WTC11 (cell line): ENCODE results near the gene MTMR3. TPM values are rescaled to one million over a fixed set of nuclear protein-coding genes. Genes with fewer than 3 reads are reported as not detected.

ENCODE experiments used
- ATAC-seq: fragments of 200-7000 bp; cut with Tn5 transposase; 2 replicates; pipeline ENCODE4 v1.10.0; 2021; ENCODE audit warnings: mild to moderate bottlenecking, moderate library complexity
- CTCF ChIA-PET: fragments of 300-600 bp; sonication (Branson Sonifier 250); formaldehyde crosslinking; loops from one replicate; lab custom pipeline; 2021; ENCODE audit warnings: antibody characterized with exemption; lab: Charles Lee
- POLR2A ChIA-PET: fragments of 350-600 bp; sonication (Branson Sonifier 250); formaldehyde crosslinking; loops from one replicate; lab custom pipeline; 2021; ENCODE audit warnings: antibody characterized with exemption; lab: Charles Lee
- DNase-seq: peaks from one replicate; pipeline ENCODE4 v3.0.0; 2021; ENCODE audit warnings: low spot score
- H3K27ac Mint-ChIP-seq: 2 replicates; pipeline ENCODE4 v1.8.0; 2021; ENCODE audit warnings: mixed read lengths
- H3K27me3 Mint-ChIP-seq: 2 replicates; pipeline ENCODE4 v1.8.0; 2021; ENCODE audit warnings: low read depth, mild to moderate bottlenecking, moderate library complexity, mixed read lengths
- H3K36me3 Mint-ChIP-seq: 2 replicates; pipeline ENCODE4 v1.8.0; 2021; ENCODE audit warnings: mixed read lengths
- H3K4me1 Mint-ChIP-seq: 2 replicates; pipeline ENCODE4 v1.8.0; 2022; ENCODE audit warnings: mixed read lengths
- H3K4me3 Mint-ChIP-seq: 2 replicates; pipeline ENCODE4 v1.8.0; 2021; ENCODE audit warnings: mild to moderate bottlenecking, moderate library complexity, mixed read lengths
- H3K9me3 Mint-ChIP-seq: 2 replicates; pipeline ENCODE4 v1.8.0; 2021; ENCODE audit warnings: mixed read lengths
- ESRRA ChIP-seq: sonication (generic); formaldehyde crosslinking; IDR thresholded peaks from 2 replicates; pipeline ENCODE4 v1.8.1; 2022; ENCODE audit warnings: mild to moderate bottlenecking, missing genetic modification reagents, borderline replicate concordance
- FOXK1 ChIP-seq: sonication (generic); formaldehyde crosslinking; IDR thresholded peaks from 2 replicates; pipeline ENCODE4 v1.8.0; 2022; ENCODE audit warnings: mild to moderate bottlenecking, moderate library complexity, missing genetic modification reagents
- JUN ChIP-seq: sonication (generic); formaldehyde crosslinking; IDR thresholded peaks from 2 replicates; pipeline ENCODE4 v1.8.0; 2023; ENCODE audit warnings: mild to moderate bottlenecking, missing genetic modification reagents
- NR3C1 ChIP-seq: sonication (generic); formaldehyde crosslinking; conservative IDR thresholded peaks from 2 replicates; pipeline ENCODE4 v1.8.1; 2023; ENCODE audit warnings: low read depth, mild to moderate bottlenecking, missing genetic modification reagents
- OVOL2 ChIP-seq: fragments of 250-450 bp; sonication (Bioruptor Pico); IDR thresholded peaks from 2 replicates; pipeline ENCODE4 v1.9.0; 2021; ENCODE audit warnings: mild to moderate bottlenecking, borderline replicate concordance
- PRRX2 ChIP-seq: fragments of 250-450 bp; sonication (Bioruptor Pico); IDR thresholded peaks from 2 replicates; pipeline ENCODE4 v1.8.0; 2021; ENCODE audit warnings: mild to moderate bottlenecking
- SP1 ChIP-seq: sonication (generic); formaldehyde crosslinking; conservative IDR thresholded peaks from 2 replicates; pipeline ENCODE4 v1.8.1; 2022; ENCODE audit warnings: missing genetic modification reagents
- TEAD4 ChIP-seq: sonication (generic); formaldehyde crosslinking; IDR thresholded peaks from 2 replicates; pipeline ENCODE4 v1.8.0; 2022; ENCODE audit warnings: mild to moderate bottlenecking, missing genetic modification reagents
- ZNF317 ChIP-seq: sonication (generic); formaldehyde crosslinking; IDR thresholded peaks from 2 replicates; pipeline ENCODE4 v1.8.1; 2023; ENCODE audit warnings: low read depth, mild to moderate bottlenecking, moderate library complexity, missing genetic modification reagents, borderline replicate concordance
- ZNF423 ChIP-seq: fragments of 250-450 bp; sonication (Bioruptor Pico); IDR thresholded peaks from 2 replicates; pipeline ENCODE4 v2.1.2; 2022; ENCODE audit warnings: mild to moderate bottlenecking, moderate library complexity
- ZNF671 ChIP-seq: fragments of 250-450 bp; sonication (Bioruptor Pico); IDR thresholded peaks from 2 replicates; pipeline ENCODE4 v1.8.0; 2021; ENCODE audit warnings: mild to moderate bottlenecking
- total RNA-seq: library from RNA; stranded (reverse); gene quantifications from 3 replicates; pipeline ENCODE4 v1.2.3, GENCODE V29; 2021
- TF ChIP-seq, protein P1 (sequence below): sonication (generic); formaldehyde crosslinking; IDR thresholded peaks from 2 replicates; pipeline ENCODE4 v1.8.1; 2022; ENCODE audit warnings: mild to moderate bottlenecking, missing genetic modification reagents, moderate library complexity, borderline replicate concordance
- TF ChIP-seq, protein P2 (sequence below): sonication (generic); formaldehyde crosslinking; IDR thresholded peaks from 2 replicates; pipeline ENCODE4 v1.8.0; 2023; ENCODE audit warnings: missing genetic modification reagents
- TF ChIP-seq, protein P3 (sequence below): sonication (generic); formaldehyde crosslinking; IDR thresholded peaks from 2 replicates; pipeline ENCODE4 v1.8.1; 2022; ENCODE audit warnings: low read depth, mild to moderate bottlenecking, moderate library complexity, missing genetic modification reagents, borderline replicate concordance
- TF ChIP-seq, protein P4 (sequence below): sonication (generic); formaldehyde crosslinking; IDR thresholded peaks from 2 replicates; pipeline ENCODE4 v1.8.0; 2023; ENCODE audit warnings: missing genetic modification reagents, mild to moderate bottlenecking, borderline replicate concordance
- TF ChIP-seq, protein P5 (sequence below): sonication (generic); formaldehyde crosslinking; IDR thresholded peaks from 2 replicates; pipeline ENCODE4 v1.8.1; 2022; ENCODE audit warnings: missing genetic modification reagents, borderline replicate concordance
- TF ChIP-seq, protein P6 (sequence below): sonication (generic); formaldehyde crosslinking; IDR thresholded peaks from 2 replicates; pipeline ENCODE4 v1.8.1; 2023; ENCODE audit warnings: mild to moderate bottlenecking, missing genetic modification reagents, moderate library complexity
- TF ChIP-seq, protein P7 (sequence below): fragments of 250-450 bp; sonication (Bioruptor Pico); IDR thresholded peaks from 2 replicates; pipeline ENCODE4 v1.9.0; 2021; ENCODE audit warnings: mild to moderate bottlenecking
- TF ChIP-seq, protein P8 (sequence below): sonication (generic); formaldehyde crosslinking; IDR thresholded peaks from 2 replicates; pipeline ENCODE4 v1.8.1; 2022; ENCODE audit warnings: mild to moderate bottlenecking, moderate library complexity, missing genetic modification reagents

Gene MTMR3
- total RNA-seq, 1 experiment from 2014 or later, result 19.2 TPM

DNA sequence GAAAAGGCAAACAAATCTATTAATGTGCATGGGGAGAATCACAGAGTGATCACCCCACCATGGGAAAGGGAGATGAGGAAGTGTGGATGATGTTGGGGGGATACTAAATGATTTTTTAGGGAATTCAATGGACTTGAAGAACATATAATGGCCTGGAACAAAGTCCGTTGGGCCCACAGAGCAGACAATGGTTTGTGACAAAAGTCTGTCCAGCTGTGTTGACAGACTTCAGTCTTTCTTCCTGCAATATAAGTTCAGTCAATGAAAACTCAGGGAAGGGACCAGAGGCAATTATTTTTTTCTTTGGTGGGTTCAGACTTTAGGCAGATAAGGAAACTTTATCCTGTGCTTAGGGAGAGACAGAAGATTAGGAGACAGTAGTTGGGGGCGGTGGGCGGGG, 179.3 kb downstream of the MTMR3 start (continued):
- TF ChIP-seq, protein P1, sequence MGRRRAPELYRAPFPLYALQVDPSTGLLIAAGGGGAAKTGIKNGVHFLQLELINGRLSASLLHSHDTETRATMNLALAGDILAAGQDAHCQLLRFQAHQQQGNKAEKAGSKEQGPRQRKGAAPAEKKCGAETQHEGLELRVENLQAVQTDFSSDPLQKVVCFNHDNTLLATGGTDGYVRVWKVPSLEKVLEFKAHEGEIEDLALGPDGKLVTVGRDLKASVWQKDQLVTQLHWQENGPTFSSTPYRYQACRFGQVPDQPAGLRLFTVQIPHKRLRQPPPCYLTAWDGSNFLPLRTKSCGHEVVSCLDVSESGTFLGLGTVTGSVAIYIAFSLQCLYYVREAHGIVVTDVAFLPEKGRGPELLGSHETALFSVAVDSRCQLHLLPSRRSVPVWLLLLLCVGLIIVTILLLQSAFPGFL (CRISPR knock-in tag), result no peak

DNA sequence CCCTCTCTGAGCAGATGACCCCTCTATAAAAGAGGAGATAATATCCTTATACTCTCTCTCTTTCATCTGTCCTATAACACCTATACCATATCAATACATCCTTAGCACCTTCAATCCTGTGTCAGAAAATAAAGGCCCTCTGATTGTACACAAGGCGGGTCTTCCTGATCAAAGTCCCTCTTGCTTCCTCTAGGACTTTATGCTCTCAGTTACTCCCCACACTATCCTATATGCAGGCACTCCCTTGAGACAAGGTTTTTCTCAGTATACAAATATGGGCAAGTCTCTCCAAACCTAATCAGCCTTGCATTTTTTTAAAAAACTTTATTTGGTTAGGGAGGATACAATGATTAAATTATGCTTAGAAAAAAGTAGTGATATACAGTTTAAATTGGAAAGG, 180.0 kb downstream of the MTMR3 start:
- POLR2A ChIA-PET, result no interaction called here
- no peak for ATAC-seq
- no peak for DNase-seq
- Mint-ChIP-seq H3K27me3 (peaks cover 3% of the 10 kb centered on the region; the same call in 1 of the 2 replicates), H3K27ac (no peak overlapping the region), H3K9me3 (peaks cover 34% of the 10 kb centered on the region), H3K4me3 (no peak overlapping the region), H3K36me3 (peaks cover 21% of the 10 kb centered on the region), H3K4me1 (no peaks in the 10 kb centered on the region)
- TF ChIP-seq, protein P2, sequence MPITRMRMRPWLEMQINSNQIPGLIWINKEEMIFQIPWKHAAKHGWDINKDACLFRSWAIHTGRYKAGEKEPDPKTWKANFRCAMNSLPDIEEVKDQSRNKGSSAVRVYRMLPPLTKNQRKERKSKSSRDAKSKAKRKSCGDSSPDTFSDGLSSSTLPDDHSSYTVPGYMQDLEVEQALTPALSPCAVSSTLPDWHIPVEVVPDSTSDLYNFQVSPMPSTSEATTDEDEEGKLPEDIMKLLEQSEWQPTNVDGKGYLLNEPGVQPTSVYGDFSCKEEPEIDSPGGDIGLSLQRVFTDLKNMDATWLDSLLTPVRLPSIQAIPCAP (CRISPR knock-in tag), result no peak
- CTCF ChIA-PET, result no interaction called here

DNA sequence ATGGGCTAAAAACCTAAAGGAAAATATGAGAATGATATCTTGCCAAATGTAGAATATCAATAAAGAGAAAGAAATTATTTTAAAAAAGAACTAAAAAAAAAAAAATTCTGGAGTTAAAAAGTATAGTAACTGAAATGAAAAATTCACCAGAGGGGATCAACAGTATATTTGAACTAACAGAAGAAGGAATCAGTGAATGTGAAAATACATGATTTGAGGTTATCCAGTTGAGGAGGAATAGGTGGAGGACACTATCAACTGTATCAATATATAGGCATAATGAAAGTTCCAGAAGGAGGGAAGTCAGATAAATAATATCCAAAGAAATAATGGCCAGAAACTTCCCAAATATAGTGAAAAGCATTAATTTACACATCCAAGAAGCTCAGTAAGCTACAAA, 181.2 kb downstream of the MTMR3 start:
- no peak overlapping the region for H3K4me3 Mint-ChIP-seq
- no peaks in the 10 kb centered on the region for H3K4me1 Mint-ChIP-seq
- CTCF ChIA-PET, result no interaction called here
- DNase-seq (no peak), ATAC-seq (no peak)
- H3K27me3 Mint-ChIP-seq, result peaks cover 3% of the 10 kb centered on the region; the same call in 1 of the 2 replicates
- peaks cover 26% of the 10 kb centered on the region for H3K9me3 Mint-ChIP-seq
- POLR2A ChIA-PET, result no interaction called here
- no peak for TF ChIP-seq ESRRA (CRISPR knock-in tag)
- no peak for TF ChIP-seq SP1 (CRISPR knock-in tag)
- no peak for TF ChIP-seq TEAD4 (CRISPR knock-in tag)
- no peak for TF ChIP-seq ZNF671 (CRISPR knock-in tag)
- TF ChIP-seq JUN (CRISPR knock-in tag), result no peak
- no peak for TF ChIP-seq ZNF423 (CRISPR knock-in tag)
- peaks cover 17% of the 10 kb centered on the region for H3K36me3 Mint-ChIP-seq
- no peak overlapping the region for H3K27ac Mint-ChIP-seq

DNA sequence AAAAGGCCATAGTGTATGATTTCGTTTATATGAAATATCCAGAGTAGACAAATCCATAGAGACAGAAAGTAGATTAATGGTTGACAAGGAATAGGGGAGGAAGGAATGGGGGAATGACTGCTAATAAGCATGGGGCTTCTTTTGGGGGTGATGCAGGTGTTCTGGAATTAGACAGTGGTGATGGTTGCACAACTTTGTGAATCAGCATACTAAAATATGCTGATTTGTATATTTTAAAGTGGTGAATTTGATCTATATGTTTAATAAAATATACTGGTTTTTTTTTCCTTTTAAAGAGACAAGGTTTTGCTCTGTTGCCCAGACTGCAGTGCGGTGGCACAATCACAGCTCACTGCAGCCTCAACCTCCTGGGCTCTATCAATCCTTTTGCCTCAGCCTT, 190.8 kb downstream of the MTMR3 start:
- ChIA-PET CTCF (no interaction called here), POLR2A (no interaction called here)
- H3K4me1 Mint-ChIP-seq, result peaks cover 8% of the 10 kb centered on the region
- no peak overlapping the region for H3K27ac Mint-ChIP-seq
- TF ChIP-seq, protein P3, sequence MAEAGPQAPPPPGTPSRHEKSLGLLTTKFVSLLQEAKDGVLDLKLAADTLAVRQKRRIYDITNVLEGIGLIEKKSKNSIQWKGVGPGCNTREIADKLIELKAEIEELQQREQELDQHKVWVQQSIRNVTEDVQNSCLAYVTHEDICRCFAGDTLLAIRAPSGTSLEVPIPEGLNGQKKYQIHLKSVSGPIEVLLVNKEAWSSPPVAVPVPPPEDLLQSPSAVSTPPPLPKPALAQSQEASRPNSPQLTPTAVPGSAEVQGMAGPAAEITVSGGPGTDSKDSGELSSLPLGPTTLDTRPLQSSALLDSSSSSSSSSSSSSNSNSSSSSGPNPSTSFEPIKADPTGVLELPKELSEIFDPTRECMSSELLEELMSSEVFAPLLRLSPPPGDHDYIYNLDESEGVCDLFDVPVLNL (CRISPR knock-in tag), result no peak
- TF ChIP-seq, protein P4, sequence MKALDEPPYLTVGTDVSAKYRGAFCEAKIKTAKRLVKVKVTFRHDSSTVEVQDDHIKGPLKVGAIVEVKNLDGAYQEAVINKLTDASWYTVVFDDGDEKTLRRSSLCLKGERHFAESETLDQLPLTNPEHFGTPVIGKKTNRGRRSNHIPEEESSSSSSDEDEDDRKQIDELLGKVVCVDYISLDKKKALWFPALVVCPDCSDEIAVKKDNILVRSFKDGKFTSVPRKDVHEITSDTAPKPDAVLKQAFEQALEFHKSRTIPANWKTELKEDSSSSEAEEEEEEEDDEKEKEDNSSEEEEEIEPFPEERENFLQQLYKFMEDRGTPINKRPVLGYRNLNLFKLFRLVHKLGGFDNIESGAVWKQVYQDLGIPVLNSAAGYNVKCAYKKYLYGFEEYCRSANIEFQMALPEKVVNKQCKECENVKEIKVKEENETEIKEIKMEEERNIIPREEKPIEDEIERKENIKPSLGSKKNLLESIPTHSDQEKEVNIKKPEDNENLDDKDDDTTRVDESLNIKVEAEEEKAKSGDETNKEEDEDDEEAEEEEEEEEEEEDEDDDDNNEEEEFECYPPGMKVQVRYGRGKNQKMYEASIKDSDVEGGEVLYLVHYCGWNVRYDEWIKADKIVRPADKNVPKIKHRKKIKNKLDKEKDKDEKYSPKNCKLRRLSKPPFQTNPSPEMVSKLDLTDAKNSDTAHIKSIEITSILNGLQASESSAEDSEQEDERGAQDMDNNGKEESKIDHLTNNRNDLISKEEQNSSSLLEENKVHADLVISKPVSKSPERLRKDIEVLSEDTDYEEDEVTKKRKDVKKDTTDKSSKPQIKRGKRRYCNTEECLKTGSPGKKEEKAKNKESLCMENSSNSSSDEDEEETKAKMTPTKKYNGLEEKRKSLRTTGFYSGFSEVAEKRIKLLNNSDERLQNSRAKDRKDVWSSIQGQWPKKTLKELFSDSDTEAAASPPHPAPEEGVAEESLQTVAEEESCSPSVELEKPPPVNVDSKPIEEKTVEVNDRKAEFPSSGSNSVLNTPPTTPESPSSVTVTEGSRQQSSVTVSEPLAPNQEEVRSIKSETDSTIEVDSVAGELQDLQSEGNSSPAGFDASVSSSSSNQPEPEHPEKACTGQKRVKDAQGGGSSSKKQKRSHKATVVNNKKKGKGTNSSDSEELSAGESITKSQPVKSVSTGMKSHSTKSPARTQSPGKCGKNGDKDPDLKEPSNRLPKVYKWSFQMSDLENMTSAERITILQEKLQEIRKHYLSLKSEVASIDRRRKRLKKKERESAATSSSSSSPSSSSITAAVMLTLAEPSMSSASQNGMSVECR (CRISPR knock-in tag), result no peak
- TF ChIP-seq NR3C1 (CRISPR knock-in tag) (no peak), PRRX2 (CRISPR knock-in tag) (no peak), OVOL2 (CRISPR knock-in tag) (no peak), FOXK1 (CRISPR knock-in tag) (no peak), ZNF317 (CRISPR knock-in tag) (no peak)
- TF ChIP-seq, protein P5, sequence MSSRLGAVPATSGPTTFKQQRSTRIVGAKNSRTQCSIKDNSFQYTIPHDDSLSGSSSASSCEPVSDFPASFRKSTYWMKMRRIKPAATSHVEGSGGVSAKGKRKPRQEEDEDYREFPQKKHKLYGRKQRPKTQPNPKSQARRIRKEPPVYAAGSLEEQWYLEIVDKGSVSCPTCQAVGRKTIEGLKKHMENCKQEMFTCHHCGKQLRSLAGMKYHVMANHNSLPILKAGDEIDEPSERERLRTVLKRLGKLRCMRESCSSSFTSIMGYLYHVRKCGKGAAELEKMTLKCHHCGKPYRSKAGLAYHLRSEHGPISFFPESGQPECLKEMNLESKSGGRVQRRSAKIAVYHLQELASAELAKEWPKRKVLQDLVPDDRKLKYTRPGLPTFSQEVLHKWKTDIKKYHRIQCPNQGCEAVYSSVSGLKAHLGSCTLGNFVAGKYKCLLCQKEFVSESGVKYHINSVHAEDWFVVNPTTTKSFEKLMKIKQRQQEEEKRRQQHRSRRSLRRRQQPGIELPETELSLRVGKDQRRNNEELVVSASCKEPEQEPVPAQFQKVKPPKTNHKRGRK (CRISPR knock-in tag), result no peak
- TF ChIP-seq, protein P6, sequence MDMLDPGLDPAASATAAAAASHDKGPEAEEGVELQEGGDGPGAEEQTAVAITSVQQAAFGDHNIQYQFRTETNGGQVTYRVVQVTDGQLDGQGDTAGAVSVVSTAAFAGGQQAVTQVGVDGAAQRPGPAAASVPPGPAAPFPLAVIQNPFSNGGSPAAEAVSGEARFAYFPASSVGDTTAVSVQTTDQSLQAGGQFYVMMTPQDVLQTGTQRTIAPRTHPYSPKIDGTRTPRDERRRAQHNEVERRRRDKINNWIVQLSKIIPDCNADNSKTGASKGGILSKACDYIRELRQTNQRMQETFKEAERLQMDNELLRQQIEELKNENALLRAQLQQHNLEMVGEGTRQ (CRISPR knock-in tag), result no peak
- TF ChIP-seq, protein P7, sequence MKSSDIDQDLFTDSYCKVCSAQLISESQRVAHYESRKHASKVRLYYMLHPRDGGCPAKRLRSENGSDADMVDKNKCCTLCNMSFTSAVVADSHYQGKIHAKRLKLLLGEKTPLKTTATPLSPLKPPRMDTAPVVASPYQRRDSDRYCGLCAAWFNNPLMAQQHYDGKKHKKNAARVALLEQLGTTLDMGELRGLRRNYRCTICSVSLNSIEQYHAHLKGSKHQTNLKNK (CRISPR knock-in tag), result no peak
- TF ChIP-seq, protein P8, sequence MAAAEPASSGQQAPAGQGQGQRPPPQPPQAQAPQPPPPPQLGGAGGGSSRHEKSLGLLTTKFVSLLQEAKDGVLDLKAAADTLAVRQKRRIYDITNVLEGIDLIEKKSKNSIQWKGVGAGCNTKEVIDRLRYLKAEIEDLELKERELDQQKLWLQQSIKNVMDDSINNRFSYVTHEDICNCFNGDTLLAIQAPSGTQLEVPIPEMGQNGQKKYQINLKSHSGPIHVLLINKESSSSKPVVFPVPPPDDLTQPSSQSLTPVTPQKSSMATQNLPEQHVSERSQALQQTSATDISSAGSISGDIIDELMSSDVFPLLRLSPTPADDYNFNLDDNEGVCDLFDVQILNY (CRISPR knock-in tag), result no peak
- H3K27me3 Mint-ChIP-seq, result peaks cover 10% of the 10 kb centered on the region
- ATAC-seq (no peak), DNase-seq (no peak)
- H3K36me3 Mint-ChIP-seq, result no peaks in the 10 kb centered on the region
- peaks cover 3% of the 10 kb centered on the region; the same call in 1 of the 2 replicates for H3K9me3 Mint-ChIP-seq
- H3K4me3 Mint-ChIP-seq, result no peak overlapping the region
